HG03060 (cell line): Measurements from ENCODE around the gene RBM38.

Source experiments
- ATAC-seq: cut with Tn5 transposase; IDR thresholded peaks from one replicate; pipeline ENCODE4 v1.9.1; 2021; ENCODE audit warnings: low read depth, moderate number of reproducible peaks; ENCODE audit not compliant: unreplicated experiment

RBM38 gene

DNA sequence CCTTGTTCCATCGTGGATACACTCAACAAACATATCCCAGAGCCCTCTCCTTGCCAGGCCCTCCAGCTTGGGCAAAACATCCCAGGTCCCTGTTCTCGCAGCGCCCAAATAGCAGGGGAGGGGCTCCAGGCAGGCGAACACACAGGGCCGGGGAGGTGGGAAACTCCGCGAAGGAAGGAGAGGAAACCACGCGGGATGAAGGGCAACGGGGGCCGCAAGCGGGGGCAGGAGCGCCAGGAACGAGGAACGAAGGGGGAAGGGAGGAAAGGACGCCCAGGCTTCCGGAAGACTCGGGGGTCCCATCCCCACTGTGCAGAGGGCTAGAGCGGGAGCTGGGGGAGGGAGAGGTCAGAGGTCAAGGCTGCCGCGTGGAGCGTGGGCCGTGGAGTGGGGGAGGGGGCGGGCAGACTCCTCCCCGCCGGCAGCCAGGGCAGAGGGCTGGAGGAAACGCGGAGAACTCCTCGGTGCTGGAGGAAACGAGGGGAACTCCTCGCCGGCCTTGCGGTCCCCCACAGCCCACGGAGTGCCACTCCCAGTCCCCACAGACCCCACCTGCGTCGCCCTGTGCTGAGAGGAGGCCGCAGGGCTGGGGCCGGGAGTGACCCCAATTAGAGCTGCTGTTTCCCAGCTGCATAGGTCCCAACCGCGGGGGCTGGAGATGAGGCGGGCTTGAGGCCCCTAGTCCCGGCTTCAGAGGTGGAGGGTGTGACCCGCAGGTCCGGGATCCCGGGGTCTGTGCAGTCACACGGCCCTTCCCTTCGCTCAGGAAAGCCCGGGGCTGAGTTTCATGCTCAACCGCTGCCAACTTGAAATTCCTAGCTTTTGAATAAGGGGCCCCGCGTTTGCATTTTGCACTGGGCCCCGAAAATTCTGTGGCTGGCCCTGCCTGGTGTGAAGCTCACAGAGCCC is 1.2 kb upstream of the RBM38 start:
- ATAC-seq: no peak

DNA sequence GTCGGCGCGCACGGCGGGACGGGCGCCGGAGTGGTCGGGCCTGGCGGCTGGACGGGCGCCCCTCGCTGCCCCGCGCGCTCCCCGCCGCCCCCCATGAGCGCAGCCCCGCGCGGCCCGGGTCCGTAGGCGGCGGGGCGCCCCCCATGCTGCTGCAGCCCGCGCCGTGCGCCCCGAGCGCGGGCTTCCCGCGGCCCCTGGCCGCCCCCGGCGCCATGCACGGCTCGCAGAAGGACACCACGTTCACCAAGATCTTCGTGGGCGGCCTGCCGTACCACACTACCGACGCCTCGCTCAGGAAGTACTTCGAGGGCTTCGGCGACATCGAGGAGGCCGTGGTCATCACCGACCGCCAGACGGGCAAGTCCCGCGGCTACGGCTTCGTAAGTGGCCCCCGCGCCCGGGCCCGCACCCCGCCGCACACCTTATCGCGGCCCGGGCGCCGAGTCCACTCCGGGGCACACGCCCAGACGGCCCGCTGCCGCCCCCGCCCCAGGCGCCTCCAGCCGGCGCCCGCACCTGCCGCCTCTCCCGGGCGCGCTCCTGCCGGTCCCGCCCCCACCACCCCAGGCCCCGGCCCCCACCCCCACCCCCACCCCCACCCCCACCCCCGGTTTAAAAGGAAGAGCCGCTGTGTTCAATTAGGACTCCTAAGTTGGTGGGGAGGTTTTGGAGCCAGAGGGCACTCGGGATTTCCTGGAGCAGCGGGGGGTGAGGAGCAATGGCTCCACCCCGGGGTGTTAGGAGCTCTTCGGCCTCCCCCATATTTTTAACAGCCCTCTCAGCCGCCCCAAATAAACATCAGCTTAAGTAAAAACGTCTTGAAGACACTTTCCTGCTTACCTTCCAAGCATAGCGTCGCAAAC is 474 bp downstream of the RBM38 start:
- no peak for ATAC-seq

DNA sequence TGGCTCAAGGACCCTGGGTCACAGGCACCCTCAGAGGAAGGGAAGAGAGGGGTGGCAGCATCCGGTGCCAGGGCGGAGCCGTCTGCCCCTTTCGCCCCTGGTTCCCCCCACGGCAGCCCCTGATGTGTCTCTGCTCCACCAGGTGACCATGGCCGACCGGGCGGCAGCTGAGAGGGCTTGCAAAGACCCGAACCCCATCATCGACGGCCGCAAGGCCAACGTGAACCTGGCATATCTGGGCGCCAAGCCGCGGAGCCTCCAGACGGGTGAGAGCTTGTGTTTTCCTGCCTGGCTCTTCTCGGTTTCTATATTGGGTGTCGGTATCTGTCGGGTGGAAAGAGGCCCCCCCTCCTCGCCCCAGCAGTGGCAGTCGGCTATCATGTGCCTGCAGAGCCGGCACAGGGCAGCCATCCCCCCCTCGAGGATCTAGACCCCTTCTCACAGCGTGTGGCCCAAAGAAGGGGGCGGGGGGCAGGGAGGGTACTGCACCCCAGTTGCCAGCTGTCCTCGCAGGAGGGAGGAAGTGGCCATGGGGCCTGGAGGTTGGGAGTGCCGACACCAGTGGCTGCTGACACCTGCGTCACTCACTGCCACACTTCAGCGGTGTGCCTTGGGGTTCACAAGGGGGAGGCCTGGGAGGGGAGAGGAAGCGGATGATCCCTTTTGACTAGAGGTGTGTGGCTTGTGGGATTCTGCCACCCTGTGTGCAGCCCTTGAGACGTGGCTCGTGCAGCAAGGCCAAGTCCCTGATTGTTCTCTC is 1.5 kb downstream of the RBM38 start:
- ATAC-seq: no peak

DNA sequence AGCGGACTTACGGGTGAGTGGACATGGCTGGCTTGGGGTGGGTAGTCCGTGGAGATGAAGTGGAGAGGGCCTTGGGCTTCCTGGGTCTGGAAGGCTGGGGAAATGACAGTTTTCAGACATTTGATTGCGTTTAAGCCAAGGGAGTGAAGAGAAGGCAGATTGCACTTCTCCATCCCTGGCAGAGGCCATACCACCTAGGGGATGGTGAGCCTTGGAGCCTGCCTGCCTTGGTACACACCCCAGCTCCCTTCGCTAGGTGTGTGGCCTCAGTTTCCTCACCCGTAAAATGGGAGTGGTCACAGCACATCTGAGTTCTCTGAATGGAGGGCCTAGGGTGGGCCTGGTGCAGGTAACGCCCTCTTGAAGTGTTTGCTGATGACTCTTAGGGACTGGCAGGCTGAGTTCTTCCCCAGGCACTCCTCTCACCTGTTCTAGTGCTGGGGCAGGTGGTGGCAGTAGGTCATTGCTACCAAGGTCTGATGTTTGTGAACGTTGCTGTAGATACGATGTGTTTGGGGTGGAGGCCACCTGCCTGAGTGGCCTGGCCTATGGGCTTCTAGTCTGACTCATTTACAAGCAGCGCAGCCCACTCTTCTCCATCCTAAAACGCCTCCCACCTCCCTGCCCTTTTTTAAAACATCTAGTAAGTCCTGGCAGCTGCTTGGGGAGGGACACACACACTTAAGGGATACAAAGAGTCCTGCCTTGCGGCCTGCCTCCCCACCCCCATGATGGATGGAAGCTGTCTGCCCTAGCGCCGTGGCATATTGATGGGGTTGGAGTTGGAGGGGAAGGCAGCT is 2.3 kb downstream of the RBM38 start:
- ATAC-seq: no peak

DNA sequence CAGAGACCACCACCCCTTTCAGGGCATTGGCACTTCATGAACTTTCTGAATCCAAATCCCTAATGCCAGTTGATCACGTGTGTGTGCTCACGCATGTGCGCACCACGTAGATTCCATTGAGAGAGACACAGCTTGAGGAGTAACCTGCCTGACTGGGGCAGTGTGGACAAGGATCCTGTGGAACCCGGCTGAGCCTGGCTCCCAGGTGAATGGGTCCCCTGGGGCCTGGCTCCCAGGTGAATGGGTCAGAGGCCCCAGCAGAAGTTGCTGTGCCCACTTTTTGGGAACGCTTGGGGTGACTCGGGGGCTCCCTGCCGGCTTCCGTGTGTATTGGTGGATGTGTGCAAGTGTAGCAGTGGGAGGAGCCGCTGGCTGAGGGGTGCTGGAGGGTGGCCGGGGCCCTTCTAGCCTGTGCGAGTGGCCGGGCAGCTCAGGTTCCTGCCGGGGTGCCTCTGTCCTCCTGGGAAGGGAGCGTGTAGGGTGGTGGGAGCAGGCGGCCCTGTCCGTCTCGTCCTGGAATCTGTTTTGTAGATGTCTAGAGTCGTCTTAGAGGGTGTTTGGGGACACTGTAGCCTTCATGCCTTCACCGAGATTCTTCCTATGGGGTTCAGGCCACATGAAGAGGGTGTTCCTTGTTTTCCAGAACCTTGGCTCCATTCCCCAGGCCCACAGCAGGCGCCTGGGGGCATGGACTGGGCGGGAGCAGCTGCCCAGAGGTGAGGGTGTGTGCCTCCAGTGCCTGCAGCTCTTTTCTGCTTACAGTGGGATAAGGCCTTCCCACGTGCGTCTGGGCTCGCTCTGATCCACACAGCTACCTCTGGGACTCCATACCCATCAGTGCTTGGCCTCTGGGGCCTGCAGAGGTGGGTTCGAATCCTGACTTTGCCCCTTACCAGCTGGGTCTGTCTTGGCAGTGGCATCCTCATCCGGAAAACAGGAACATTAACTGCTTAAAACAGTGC is 3.2 kb downstream of the RBM38 start:
- no peak for ATAC-seq

DNA sequence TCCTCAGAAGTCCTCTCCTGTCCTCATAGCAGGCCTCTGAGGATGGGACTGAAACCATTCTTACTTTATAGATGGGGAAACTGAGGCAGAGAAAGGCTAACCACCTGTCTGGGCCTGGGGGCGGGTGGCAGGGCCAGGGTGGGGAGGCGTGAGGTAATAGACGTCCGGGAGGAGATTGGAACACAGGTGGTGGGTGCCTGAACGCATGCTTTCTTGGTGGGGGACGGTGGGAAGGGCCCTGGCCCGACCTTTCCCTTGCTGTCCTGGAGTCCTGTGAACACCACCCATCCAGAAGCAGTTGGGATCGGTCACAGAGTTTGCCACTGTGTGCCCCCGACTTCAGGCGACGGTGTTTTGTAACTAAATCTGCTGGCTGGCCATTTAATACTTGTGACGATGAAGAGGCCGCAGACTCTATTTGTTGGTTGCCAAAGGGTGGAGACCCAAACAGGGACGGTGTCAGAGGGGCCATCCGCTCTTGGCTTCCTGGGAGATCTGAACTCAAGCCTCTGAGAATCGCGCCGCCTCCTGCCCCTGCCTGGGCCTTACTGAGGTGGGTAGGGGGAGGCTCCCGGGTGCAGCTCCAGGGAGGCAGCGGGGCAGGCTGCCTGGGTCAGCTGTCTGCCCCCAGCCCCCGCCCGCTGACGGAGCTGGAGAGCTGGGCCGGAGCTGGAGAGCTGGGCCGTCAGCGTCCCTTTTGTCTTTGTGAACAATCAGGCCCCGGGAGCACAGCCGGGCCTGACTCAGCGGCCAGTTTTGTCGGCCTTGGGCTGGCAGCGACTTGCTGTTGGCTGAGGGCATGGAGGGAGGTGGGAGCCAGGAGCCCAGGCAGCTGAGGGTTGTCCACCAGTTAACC is 4.1 kb downstream of the RBM38 start:
- ATAC-seq: no peak

DNA sequence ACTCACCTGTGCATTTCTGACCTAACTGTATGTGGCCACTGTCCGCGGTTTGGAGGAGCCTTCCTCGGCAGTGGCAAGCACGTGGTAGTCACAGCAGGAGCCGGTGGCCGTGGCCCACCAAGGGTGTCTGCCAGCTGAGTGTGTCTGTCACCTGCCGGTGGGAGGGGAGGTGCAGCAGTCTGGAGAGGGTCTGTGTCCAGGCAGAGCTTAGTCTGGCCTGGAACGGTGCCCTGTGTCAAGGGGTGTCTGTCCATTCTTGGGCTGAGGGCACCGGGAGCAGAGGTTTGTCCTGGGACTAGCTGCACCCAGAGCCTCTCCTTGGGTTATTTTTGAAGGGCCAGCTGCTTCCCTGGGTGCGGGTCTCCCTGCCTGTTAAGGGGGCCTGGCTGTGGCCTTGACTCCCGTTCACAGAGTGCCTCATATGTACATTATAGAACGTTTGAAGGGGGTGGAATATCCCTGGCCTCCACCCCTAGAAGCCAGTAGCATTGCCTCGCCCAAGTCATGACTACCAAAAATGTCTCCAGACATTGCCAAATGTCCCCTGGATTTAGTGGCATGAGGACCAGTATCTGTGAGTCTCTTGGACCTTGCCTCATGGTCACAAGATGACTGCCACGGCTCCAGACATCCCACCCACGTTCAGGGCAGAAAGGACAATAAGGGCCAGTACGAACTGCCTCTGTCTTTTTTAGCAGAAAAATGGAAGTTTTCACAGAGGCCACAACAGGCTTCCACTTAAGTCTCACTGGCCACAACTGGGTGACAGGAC is 5.2 kb downstream of the RBM38 start:
- no peak for ATAC-seq

DNA sequence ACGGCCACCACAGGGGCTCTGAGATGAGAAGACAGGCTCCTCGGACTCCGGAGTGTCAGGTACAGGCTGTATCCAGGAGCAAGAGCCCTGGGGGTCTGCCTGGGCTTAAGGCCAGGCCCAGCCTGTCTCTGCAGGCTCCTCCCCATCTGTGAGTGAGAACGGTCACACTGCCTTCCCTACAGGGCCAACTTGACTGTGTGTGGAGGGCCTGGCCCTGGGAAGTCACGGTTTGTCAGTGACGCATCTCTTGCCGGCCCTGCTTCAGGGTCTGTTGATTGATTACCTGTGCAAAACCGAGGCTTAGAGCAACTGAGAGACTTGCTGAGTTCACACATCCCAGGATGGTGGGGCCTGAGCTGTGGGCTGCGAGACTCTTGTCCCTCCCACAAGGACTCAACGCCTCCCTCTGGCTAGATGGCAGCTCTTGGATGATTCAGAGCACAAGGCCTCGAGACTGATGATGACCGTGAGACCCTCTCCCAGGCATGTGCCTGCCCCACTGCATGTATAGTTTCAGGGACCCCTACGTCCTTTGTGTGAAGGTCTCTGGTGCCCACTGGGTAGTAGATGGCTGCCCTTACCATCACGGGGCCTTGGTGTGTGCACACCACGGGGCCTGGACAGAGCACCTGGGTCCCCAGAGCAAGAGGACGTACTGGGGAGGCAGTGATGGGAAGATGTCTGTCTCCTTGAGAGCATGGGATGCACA is 5.9 kb downstream of the RBM38 start:
- no peak for ATAC-seq

DNA sequence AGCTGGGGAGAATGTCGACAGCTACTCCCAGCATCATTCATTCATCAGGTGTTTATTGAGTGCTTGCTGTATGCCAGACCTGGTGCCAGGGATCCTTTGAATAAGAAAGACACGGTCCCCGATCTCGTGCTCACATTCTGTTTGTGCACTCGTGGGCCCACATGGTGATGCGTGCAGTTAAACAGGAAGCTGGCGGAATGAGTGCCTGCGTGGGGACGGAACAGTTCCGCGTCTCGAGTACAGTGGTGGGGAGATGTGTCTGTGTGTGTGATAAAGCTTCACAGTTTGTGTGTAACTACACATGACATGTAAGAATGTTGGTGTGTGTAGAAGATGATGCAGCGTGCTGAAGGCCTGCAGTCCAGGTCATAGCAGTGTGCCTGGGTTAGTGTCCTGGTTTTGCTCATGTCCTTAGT is 6.5 kb downstream of the RBM38 start:
- ATAC-seq: peak; percentile 4

DNA sequence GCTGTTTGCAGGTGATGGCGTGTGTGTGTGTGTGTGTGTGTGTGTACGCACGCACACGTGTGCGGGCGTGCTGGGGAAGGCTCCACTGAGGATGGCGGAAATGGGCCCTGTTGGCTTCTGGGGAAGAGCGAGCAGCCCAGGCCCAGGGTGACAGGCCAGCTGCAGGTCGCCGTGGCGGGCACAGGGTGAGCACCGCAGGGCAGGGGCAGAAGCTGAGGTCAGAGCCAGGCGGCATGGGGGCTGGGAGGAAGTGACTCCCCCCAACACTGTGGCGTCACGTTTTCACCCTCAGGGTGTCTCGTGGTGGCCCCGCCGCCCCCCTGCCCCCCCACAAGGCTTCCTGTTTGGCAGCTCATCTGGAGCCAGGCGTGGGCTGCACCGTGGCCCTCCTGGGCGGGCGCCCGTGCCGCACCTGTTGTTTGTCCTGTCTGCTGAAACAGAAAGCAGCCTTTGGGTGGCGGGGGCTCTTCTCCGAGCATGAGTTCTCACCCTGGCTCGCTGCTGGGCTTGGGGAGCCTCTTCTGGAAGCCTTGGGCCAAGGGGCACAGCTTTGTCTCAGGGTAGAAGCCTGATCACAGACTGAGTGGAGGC is 7.1 kb downstream of the RBM38 start:
- ATAC-seq: peak; percentile 25

DNA sequence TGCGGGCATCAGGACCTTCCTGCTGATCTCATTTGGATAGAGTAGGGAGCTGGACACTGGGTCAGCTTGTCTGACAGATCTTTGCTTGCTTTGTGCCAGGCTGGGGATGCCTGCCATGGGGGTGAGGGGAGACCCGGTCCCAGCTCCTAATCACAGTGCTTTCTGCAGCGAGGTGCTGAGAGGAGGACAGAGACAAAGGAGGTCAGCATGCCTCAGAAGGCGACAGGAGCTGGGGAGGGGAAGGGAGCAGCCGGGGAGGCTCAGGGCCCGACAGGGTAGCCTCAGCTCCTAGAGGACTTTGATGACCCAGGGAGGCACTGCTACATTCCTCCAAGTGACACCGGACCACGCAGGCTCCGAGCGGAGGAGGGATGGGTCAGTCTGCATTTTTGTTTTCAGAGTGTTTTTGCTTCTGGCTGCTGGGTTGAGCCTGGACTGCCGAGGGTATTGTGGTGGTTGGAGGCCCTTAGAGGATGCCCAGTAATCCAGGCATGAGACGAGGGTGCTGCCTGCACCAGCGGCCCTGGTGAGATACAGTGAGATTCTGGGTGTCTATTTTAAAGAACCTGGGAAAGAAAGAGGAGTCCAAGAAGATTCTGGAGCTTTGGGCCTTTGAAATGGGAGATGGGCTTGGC is 7.8 kb downstream of the RBM38 start:
- ATAC-seq: no peak

DNA sequence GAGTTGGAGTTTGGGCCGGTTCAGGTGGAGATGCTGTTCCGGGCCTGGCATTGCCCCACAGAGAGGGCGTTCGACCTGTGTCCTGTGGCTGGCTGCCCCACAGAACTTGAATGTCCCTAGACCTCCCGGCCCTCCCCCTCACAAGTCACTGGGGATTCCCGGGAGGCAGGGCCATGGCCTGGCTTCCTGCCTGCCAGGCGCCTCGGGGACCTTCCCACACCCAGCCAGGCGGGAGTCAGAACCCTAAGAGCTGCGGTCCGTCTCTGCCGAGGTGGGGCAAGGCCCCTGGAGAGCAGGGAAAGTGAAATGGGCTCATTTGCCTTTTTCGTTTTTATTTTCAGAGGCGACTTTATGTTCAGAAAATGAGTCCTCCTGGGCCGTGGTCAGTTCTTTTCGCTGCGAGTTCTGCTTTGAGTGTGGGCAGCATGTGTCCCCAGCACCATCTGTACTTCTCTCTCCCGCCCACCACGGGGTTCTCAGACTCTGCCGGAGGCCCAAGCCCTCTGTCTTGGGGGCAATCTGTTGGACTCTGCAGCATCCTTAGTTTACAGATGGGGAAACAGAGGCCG is 8.5 kb downstream of the RBM38 start:
- no peak for ATAC-seq

DNA sequence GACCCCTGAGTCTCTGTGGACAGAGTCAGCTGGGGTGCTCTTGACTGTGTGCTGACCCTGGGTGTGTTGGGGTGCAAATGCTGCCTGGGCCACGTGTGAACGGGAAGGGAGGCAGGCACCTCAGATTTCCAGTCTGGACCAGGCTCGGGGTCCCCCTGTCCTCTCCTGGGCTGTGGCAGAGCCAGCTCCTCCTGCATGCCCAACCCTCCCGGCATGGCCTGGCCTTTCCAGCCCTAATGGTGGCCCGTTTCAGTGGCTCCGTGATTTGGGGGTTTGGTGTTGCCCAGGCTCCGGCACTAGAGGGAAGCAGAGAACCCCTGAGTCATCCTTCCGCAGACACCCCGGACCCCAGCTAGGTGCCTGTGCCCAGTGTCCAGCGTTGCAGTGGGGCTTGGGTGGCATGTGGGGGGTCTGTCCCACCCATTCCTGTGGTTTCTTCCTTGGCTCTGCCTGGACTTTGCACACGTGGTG is 9.1 kb downstream of the RBM38 start:
- no peak for ATAC-seq

DNA sequence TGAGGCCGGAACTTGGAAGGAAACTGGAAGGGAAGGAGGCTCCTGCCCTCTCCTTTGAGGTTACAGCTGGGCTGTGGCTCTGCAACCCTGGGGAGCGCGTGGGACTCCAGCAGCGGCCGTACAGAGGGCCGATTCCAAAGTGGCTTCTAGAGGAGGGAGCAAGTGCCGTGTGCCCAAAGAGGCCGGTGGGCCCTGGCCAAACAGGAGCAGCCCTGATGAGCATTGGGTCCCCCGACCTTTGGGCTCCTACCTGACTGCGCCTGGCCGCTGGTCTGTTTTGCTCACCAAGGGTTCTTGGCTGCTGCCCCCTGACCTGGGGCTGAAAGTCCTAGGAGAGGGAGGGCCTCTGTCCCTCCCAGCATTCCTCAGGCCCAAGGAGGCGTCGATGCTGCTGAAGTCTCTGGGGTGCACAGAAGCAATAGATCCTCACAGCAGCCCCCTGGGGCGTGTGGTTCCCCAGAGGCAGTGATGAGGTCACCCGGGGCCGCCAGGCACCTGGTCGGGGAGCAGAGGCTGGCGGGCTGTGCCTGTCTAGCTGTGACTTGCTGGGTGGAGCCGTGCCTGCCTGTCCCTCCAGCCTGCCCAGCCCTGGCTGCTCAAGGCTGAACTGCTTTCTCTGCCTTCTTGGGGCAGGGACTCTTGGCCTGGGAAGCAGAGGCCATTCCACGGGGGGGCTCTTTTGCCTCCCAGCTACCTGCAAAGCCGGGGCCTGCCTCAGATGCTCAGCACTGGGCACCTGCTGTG is 9.8 kb downstream of the RBM38 start:
- no peak for ATAC-seq

DNA sequence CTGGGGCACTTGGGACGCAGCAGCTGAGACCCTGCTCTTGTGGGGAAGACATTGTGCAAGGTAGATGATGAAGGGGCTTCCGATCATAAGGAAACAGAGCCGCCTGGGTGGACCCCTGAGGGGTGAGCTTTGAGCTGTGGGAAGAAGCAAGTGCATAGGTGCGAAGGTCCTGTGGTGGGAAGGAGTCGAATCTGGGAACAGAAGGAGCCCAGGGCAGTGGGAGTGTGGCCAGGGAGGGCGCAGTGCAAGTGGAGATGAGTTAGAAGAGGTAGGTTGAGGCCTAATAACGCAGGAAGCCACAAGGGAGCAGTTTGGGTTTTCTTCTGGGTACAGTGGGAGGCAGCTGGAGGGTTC is 10.3 kb downstream of the RBM38 start:
- ATAC-seq: no peak
